Astrocyte (in vitro differentiated cells and primary cell): ENCODE results near the gene HNRNPUL1.

Experiments
- EZH2 ChIP-seq: IDR thresholded peaks from 2 replicates; pipeline ENCODE4 v1.6.1; 2012; ENCODE audit warnings: mild to moderate bottlenecking, low read length, inconsistent platforms; ENCODE audit not compliant: insufficient read depth
- TF ChIP-seq, protein P1 (sequence below): IDR thresholded peaks from 2 replicates; pipeline ENCODE4 v1.5.1; 2011; ENCODE audit warnings: low read depth, mild to moderate bottlenecking, inconsistent platforms, low read length, moderate library complexity; ENCODE audit not compliant: insufficient read depth

DNA sequence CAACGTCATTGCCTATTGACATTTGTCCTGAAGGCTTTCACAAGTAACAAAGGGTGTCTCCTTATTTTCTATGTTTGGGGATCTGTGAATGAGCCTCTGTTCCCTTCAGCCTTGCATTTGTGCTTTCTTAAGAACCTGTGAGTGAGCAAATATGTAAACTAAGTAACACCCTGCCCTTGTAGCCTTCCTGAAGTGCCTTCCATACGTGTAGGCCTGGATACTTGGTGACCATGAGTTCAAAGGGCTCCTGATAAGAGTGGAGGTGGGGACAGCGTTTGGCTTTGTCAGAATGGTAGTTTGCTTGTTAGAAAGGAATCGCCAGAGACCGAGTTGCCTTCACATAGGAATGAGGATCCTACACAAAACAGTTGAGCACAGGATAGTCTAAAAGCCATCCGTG lies 31.3 kb downstream of the HNRNPUL1 start:
- TF ChIP-seq, protein P1, sequence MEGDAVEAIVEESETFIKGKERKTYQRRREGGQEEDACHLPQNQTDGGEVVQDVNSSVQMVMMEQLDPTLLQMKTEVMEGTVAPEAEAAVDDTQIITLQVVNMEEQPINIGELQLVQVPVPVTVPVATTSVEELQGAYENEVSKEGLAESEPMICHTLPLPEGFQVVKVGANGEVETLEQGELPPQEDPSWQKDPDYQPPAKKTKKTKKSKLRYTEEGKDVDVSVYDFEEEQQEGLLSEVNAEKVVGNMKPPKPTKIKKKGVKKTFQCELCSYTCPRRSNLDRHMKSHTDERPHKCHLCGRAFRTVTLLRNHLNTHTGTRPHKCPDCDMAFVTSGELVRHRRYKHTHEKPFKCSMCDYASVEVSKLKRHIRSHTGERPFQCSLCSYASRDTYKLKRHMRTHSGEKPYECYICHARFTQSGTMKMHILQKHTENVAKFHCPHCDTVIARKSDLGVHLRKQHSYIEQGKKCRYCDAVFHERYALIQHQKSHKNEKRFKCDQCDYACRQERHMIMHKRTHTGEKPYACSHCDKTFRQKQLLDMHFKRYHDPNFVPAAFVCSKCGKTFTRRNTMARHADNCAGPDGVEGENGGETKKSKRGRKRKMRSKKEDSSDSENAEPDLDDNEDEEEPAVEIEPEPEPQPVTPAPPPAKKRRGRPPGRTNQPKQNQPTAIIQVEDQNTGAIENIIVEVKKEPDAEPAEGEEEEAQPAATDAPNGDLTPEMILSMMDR: no peak
- TF ChIP-seq EZH2: no peak
